Dedifferentiated amniotic fluid mesenchymal stem cell (primary cell): Measurements from ENCODE around the gene INPP4B.

Source experiments
- DNase-seq: peaks from one replicate; pipeline ENCODE4 v3.0.0-alpha.2; 2016; ENCODE audit errors: extremely low spot score

The INPP4B gene

GRCh38 chr4:142473218-142473959, 372.7 kb downstream of the INPP4B start:
- DNase-seq = no peak

GRCh38 chr4:142467088-142467487, 379.0 kb downstream of the INPP4B start:
- no peak for DNase-seq

- DNase-seq = no peak
These were observed 380.6 kb downstream of the INPP4B start for GRCh38 chr4:142465526-142465925.

- DNase-seq = no peak
These were observed 382.9 kb downstream of the INPP4B start for GRCh38 chr4:142463206-142463605.

GRCh38 chr4:142452161-142452855, 393.8 kb downstream of the INPP4B start:
- no peak for DNase-seq

GRCh38 chr4:142449771-142450373, 396.2 kb downstream of the INPP4B start:
- no peak for DNase-seq

- DNase-seq = no peak
These were observed 399.1 kb downstream of the INPP4B start for GRCh38 chr4:142447009-142447408.

GRCh38 chr4:142443469-142443868, 402.6 kb downstream of the INPP4B start:
- no peak for DNase-seq

- no peak for DNase-seq
These were observed 406.0 kb downstream of the INPP4B start for GRCh38 chr4:142440093-142440492.

- DNase-seq = no peak
These were observed 410.4 kb downstream of the INPP4B start for GRCh38 chr4:142435599-142436235.

- DNase-seq = no peak
These were observed 411.4 kb downstream of the INPP4B start for GRCh38 chr4:142434519-142435224.

- no peak for DNase-seq
These were observed 417.4 kb downstream of the INPP4B start for GRCh38 chr4:142428715-142429114.

GRCh38 chr4:142427456-142427855, 418.6 kb downstream of the INPP4B start:
- no peak for DNase-seq

GRCh38 chr4:142423861-142424260, 422.2 kb downstream of the INPP4B start:
- no peak for DNase-seq

GRCh38 chr4:142420311-142421095, 425.6 kb downstream of the INPP4B start:
- DNase-seq = no peak

- DNase-seq = no peak
These were observed 426.4 kb downstream of the INPP4B start for GRCh38 chr4:142419712-142420111.

GRCh38 chr4:142418697-142419096, 427.4 kb downstream of the INPP4B start:
- DNase-seq = no peak

GRCh38 chr4:142416711-142417275, 429.3 kb downstream of the INPP4B start:
- DNase-seq = no peak

- DNase-seq = no peak
These were observed 430.0 kb downstream of the INPP4B start for GRCh38 chr4:142416121-142416520.

GRCh38 chr4:142414366-142414990, 431.6 kb downstream of the INPP4B start:
- DNase-seq = no peak
